GM19023 (cell line): Measurements from ENCODE around the gene CHRD.
A peak's percentile ranks its signal among the peaks of the same experiment; 100 is the strongest.
"Not testable (repeated sequence)": the region's sequence is repeated elsewhere in the genome, so short reads cannot be mapped to it uniquely, and the experiment has no call there.

Experiments
- ATAC-seq: cut with Tn5 transposase; IDR thresholded peaks from one replicate; pipeline ENCODE4 v1.9.1; 2021; ENCODE audit warnings: mild to moderate bottlenecking, moderate library complexity; ENCODE audit not compliant: unreplicated experiment

Gene CHRD

GRCh38 chr3:184379358-184380184 is at the start of gene CHRD:
TSS of gene CHRD (plus strand) at chr3:184380054. CDS start at chr3:184380319, 265 bp downstream.
- no peak for ATAC-seq

DNA sequence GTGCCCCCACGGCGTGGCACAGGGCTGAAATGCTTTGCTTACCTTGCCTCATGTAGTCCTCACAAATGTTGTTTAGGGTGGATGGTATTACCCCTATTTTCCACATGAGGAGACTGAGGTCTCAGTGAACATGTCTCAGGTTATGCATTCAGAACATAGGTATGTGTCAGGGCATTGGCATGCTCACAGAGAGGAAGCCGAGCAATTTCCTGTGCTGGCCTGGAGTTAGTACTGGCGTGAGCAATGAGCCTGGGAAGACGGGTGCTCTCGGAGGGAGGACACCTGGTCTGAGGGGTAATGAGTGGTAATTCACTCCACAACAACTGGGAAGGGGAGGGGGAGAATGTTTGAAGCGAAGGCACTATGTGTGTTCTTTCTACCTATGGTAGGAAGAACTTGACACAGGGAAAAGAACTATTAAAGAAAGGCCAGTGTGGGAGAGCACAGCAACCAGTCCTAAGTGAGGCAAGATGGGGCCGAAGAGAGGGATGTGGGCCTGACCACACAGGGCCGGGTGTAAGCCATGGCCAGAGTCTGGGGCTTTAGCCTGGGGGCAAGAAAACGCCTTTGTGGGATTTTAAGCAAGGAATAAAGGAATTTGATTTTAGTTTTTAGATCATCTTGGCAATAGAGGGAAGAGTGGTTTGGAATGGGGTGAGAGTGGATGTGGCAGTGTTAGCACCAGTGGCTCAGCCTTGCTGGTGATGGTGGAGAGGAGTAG is 47.3 kb upstream of the CHRD start:
- no peak for ATAC-seq

GRCh38 chr3:184333190-184333589 is 46.7 kb upstream of the CHRD start:
- ATAC-seq, result no peak

DNA sequence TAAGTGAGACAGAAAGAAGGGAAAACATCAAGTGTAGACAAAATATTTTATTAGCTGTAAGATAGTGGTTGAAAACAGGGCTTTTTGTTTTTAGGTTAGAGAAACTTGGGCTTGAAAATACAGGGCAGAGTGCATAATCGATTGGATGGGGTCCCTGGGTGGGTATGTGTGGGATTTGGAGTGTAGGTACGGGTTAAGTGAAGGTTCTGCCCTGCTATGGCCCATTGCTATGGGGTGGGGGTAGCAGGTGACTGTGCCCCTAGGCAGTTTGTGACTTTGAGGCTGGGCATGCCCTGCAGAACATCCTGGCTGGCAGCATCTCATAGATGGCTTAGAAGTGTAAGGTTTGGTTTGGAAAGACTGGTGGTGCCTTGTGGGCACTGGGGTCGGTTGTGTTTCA is 46.2 kb upstream of the CHRD start:
- no peak for ATAC-seq

DNA sequence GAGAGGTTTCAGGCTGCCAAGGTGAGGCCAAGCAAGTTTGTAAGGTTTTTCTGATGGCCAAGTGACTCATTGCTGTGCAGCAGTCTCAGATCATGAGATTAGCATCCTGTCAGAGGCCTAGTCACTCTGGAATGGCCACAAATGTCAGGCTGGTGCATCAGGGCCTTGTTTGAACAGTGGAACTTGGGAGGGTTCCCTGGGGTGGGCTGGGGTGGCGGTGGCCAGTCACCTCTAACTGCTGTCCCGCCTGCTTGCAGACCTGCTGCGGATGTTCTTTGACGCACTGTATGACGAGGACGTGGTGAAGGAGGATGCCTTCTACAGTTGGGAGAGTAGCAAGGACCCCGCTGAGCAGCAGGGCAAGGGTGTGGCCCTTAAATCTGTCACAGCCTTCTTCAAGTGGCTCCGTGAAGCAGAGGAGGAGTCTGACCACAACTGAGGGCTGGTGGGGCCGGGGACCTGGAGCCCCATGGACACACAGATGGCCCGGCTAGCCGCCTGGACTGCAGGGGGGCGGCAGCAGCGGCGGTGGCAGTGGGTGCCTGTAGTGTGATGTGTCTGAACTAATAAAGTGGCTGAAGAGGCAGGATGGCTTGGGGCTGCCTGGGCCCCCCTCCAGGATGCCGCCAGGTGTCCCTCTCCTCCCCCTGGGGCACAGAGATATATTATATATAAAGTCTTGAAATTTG is 45.2 kb upstream of the CHRD start:
- no peak for ATAC-seq

GRCh38 chr3:184335291-184335660 is 44.6 kb upstream of the CHRD start:
- peak; percentile 2 for ATAC-seq

- peak; percentile 79 for ATAC-seq
Measured at GRCh38 chr3:184335661-184336546, 44.0 kb upstream of the CHRD start.

DNA sequence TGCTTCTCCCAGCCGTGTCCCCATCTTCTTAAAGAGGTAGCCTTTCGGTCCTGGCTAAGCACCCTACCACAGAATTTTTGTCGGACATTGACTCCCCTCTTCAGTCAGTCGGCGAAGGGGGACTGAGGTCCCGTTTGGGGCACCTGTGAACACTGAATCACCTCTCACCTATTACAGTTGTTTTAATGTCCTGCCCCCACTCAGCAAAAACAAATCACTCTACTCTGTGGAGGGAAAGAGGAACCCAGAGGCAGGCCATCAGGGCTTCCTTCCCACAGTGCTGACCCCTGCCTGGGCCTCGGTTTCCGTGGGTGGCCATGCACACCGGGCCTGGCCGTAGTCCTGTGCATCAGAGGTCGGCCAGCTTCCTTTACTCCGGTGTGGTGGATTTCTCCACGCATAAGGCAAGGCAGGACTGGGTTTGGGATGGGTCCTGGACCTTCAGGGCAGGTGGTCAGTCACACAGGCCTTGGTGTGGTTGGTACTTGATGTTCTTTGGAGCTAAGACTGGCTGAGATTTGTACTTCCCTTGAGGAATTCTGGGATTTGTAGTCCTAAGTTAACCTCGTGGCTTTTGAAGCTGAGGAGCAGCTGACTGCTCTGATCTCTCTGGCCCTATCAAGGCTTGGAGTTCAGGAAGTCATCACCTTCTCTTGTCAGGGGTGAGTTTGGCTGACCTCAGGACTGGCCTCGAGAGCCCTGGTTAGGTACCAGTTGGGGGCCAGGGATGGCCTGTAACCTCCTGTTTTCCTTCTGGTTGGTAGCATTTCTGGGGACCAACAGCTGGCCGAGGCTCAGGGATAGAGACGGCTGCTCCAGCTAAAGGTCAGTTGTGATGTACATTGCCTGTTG is 43.1 kb upstream of the CHRD start:
- no peak for ATAC-seq

GRCh38 chr3:184337399-184337714 is 42.5 kb upstream of the CHRD start, which contains the start of gene FAM131A:
TSS of gene FAM131A (plus strand) at chr3:184337600. CDS start at chr3:184337631, 31 bp downstream.
- ATAC-seq, result no peak

DNA sequence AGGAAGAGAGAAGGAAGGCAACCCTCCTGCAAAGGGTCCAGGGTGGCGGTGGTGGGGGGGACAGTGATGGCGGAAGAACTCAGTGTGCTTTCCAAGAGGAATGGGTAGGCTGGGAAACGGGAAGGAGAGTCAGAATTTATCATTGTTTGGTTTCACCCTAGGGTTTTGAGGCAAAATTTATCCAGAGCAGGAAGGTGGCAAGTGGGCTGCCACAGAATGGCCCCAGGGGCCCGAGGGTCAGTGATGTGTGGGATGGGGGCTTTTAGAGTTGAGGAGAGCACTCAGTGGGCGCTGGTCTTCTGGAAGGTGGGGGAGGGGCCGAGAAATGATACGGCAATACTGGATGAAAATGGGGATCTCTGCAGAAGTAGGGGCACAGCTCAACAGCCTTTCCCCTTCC is 41.9 kb upstream of the CHRD start:
- ATAC-seq, result no peak

DNA sequence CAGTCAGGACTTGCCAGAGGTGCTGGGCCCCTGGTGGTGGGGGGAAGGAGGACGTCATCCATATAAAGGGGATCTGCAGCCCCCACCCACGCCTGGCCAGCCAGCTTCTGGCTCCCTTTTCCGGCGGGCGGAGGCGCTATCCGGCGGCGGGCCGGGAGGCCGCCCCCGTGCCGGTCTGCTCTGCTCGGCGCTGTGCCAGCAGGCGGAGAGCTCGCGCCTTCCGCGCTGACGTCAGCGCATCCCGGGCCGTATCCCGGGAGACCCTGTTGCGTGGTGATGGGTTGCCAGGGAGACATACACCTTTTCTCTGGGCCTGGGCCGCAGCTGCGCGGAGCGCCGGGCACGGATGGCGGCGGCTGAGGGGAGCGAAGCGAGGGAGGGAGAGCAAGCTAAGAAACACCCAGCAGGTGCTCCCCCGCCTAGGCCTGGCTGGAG is 41.3 kb upstream of the CHRD start:
- ATAC-seq, result no peak

DNA sequence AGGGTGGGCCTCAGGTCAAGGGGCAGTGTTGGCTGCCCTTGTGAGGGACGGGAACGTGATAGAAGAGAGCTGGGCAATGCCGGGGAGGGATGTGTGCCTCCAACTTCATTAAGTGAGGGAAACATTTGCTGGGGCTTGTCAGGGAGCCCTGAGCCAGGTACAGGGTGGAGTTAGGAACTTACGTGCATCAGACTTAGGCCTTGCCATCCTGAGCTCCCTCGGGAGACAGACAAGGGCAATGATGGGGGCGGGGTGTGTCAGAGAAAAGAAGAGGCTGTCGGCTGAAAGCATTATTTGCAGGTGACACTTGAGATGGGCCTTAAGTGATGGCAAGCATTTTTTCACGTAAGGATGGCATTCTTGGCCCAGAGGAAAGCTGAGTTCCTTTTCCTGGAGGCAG is 40.9 kb upstream of the CHRD start:
- no peak for ATAC-seq

- not testable (repeated sequence) for ATAC-seq
Measured at GRCh38 chr3:184339451-184340135, 40.3 kb upstream of the CHRD start.

DNA sequence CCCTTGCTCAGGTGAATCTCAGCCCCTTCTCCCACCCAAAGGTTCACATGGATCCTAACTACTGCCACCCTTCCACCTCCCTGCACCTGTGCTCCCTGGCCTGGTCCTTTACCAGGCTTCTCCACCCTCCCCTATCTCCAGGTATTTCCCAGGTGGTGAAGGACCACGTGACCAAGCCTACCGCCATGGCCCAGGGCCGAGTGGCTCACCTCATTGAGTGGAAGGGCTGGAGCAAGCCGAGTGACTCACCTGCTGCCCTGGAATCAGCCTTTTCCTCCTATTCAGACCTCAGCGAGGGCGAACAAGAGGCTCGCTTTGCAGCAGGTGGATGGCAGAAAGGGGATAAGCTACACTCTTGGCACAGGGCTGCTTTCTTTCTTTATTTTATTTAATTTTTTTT is 37.9 kb upstream of the CHRD start:
- ATAC-seq, result no peak

DNA sequence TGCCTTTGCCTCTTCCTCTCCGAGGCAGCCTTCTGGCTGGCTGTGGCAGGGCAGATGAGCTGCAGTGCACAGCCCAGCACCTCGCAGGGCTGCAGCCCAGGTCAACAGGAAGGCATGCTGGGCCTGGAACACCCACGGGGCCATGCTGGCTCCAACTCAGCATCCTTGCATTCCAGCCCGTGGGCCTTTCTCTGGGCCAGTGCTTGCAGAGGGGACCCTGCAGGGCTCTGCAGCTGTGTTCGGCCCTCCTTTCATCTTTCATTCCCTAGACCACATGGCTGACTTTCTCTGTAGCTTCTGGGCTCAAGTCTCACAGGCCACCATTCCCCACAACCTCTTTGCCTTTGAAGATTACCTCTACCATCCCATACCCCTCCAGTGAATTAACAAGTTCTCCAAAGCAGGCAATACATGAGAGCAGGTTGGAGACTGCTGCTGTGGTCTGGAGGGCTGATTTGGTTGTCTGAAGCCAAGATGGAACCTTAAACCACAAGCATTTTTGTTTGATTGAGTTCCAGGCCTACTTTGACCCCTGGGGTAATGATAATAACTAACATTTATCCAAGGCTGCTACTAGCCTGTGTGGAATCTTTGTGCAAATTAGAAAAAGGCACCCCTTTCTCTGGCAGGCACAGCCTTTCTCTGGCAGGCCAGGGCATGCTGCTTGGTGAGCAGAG is 36.5 kb upstream of the CHRD start:
- ATAC-seq, result no peak

- no peak for ATAC-seq
Measured at GRCh38 chr3:184344579-184345316, 35.1 kb upstream of the CHRD start.

- ATAC-seq, result no peak
Measured at GRCh38 chr3:184345317-184346144, 34.3 kb upstream of the CHRD start.
